Measurements from ENCODE around the gene DYNC1I1.

Gene DYNC1I1

GRCh38 chr7:95865716-95866371, 93.5 kb downstream of the DYNC1I1 start:
- peak; percentile 20 for DNase-seq (ENCODE audit: low spot score)
- WGBS, 2 donors (ENCODE audit: extremely low coverage in 2 of 2, insufficient read length in 2 of 2, insufficient replicate concordance in 1 of 2): no CpG with 5 or more reads among the region's 9 CpGs
- H4K8ac ChIP-seq (ENCODE audit: low read depth, low read length): no peak overlapping the region

GRCh38 chr7:95867309-95867708, 95.0 kb downstream of the DYNC1I1 start:
- no peak overlapping the region for H4K91ac ChIP-seq (ENCODE audit: low read depth, low read length, poor library complexity)
- no peaks in the 10 kb centered on the region for H3K79me1 ChIP-seq (ENCODE audit: low read depth, low read length)
- no peak overlapping the region for H2BK15ac ChIP-seq (ENCODE audit: low read length)
- H3K14ac ChIP-seq (ENCODE audit: low read length): no peak overlapping the region
- H3K4me1 ChIP-seq (ENCODE audit: control insufficient read depth in 2 of 2, insufficient read depth in 1 of 2, low read depth in 1 of 2, low read length in 2 of 2): peaks cover 0 to 3% of the 10 kb centered on the region in 2 donors
- no peak overlapping the region for H2BK120ac ChIP-seq (ENCODE audit: low read depth, low read length)
- no peak overlapping the region for H2AK5ac ChIP-seq (ENCODE audit: low read depth, low read length)
- H2BK5ac ChIP-seq (ENCODE audit: low read length): no peak overlapping the region
- no CpG with 5 or more reads among the region's 3 CpGs for WGBS, 2 donors (ENCODE audit: extremely low coverage in 2 of 2, insufficient read length in 2 of 2, insufficient replicate concordance in 1 of 2)
- H2BK12ac ChIP-seq (ENCODE audit: low read length): no peak overlapping the region
- H3K27me3 ChIP-seq (ENCODE audit: control insufficient read depth in 3 of 3, insufficient read depth in 3 of 3, low read depth in 1 of 3, low read length in 3 of 3): no peaks in the 10 kb centered on the region
- H3K23ac ChIP-seq (ENCODE audit: low read depth, low read length, poor library complexity): no peak overlapping the region
- no peak overlapping the region for H2AFZ ChIP-seq (ENCODE audit: low read length)
- no peak overlapping the region for H4K8ac ChIP-seq (ENCODE audit: low read depth, low read length)
- no peak overlapping the region for H3K18ac ChIP-seq (ENCODE audit: low read length)
- no peak overlapping the region for H3K27ac ChIP-seq (replicated peaks; ENCODE audit: low read length)
- H3K9me3 ChIP-seq (replicated peaks in 1 of 2; ENCODE audit: control insufficient read depth in 2 of 2, insufficient read depth in 1 of 2, low read depth in 1 of 2, low read length in 2 of 2): no peaks in the 10 kb centered on the region
- DNase-seq (ENCODE audit: low spot score): no peak
- no peak overlapping the region for H3K9ac ChIP-seq (ENCODE audit: low read depth, low read length, poor library complexity)
- H3K4me3 ChIP-seq (ENCODE audit: low read length in 2 of 2): no peak overlapping the region
- no peaks in the 10 kb centered on the region for H3K36me3 ChIP-seq (replicated peaks in 1 of 2; ENCODE audit: control insufficient read depth in 2 of 2, insufficient read depth in 2 of 2, low read length in 2 of 2)
- no peak overlapping the region for H3K4me2 ChIP-seq (ENCODE audit: insufficient read depth, low read length, poor library complexity, severe bottlenecking)
- no peak overlapping the region for H3K4ac ChIP-seq (ENCODE audit: low read length)

More at GRCh38 chr7:95865716-95866371, 93.5 kb downstream of the DYNC1I1 start:
- no peak overlapping the region for H2BK12ac ChIP-seq (ENCODE audit: low read length)
- H2AFZ ChIP-seq (ENCODE audit: low read length): no peak overlapping the region
- H3K79me1 ChIP-seq (ENCODE audit: low read depth, low read length): no peaks in the 10 kb centered on the region
- no peak overlapping the region for H3K4me2 ChIP-seq (ENCODE audit: insufficient read depth, low read length, poor library complexity, severe bottlenecking)
- H2BK120ac ChIP-seq (ENCODE audit: low read depth, low read length): no peak overlapping the region
- no peak overlapping the region for H3K23ac ChIP-seq (ENCODE audit: low read depth, low read length, poor library complexity)
- no peak overlapping the region for H2BK5ac ChIP-seq (ENCODE audit: low read length)
- H3K27ac ChIP-seq (replicated peaks; ENCODE audit: low read length): no peak overlapping the region
- H3K18ac ChIP-seq (ENCODE audit: low read length): no peak overlapping the region
- no peak overlapping the region for H2AK5ac ChIP-seq (ENCODE audit: low read depth, low read length)
- H3K36me3 ChIP-seq (replicated peaks in 1 of 2; ENCODE audit: control insufficient read depth in 2 of 2, insufficient read depth in 2 of 2, low read length in 2 of 2): no peaks in the 10 kb centered on the region
- no peak overlapping the region for H3K4ac ChIP-seq (ENCODE audit: low read length)
- H3K9ac ChIP-seq (ENCODE audit: low read depth, low read length, poor library complexity): no peak overlapping the region
- no peak overlapping the region for H4K91ac ChIP-seq (ENCODE audit: low read depth, low read length, poor library complexity)
- no peak overlapping the region for H2BK15ac ChIP-seq (ENCODE audit: low read length)
- H3K9me3 ChIP-seq (replicated peaks in 1 of 2; ENCODE audit: control insufficient read depth in 2 of 2, insufficient read depth in 1 of 2, low read depth in 1 of 2, low read length in 2 of 2): no peaks in the 10 kb centered on the region
- no peak overlapping the region for H3K14ac ChIP-seq (ENCODE audit: low read length)
- peak overlapping the region in 1 of 2 donors; percentile 48 for H3K4me3 ChIP-seq (ENCODE audit: low read length in 2 of 2)
- peaks cover 0 to 3% of the 10 kb centered on the region in 2 donors for H3K4me1 ChIP-seq (ENCODE audit: control insufficient read depth in 2 of 2, insufficient read depth in 1 of 2, low read depth in 1 of 2, low read length in 2 of 2)
- no peaks in the 10 kb centered on the region for H3K27me3 ChIP-seq (ENCODE audit: control insufficient read depth in 3 of 3, insufficient read depth in 3 of 3, low read depth in 1 of 3, low read length in 3 of 3)

- Histone ChIP-seq H3K18ac (ENCODE audit: low read length) (no peak overlapping the region), H3K4me3 (ENCODE audit: low read length in 2 of 2) (no peak overlapping the region), H2BK15ac (ENCODE audit: low read length) (no peak overlapping the region), H3K23ac (ENCODE audit: low read depth, low read length, poor library complexity) (no peak overlapping the region), H2BK12ac (ENCODE audit: low read length) (no peak overlapping the region), H3K14ac (ENCODE audit: low read length) (no peak overlapping the region), H3K27ac (replicated peaks; ENCODE audit: low read length) (no peak overlapping the region), H2AK5ac (ENCODE audit: low read depth, low read length) (no peak overlapping the region), H4K91ac (ENCODE audit: low read depth, low read length, poor library complexity) (no peak overlapping the region), H3K9ac (ENCODE audit: low read depth, low read length, poor library complexity) (no peak overlapping the region), H3K36me3 (replicated peaks in 1 of 2; ENCODE audit: control insufficient read depth in 2 of 2, insufficient read depth in 2 of 2, low read length in 2 of 2) (no peaks in the 10 kb centered on the region), H3K27me3 (ENCODE audit: control insufficient read depth in 3 of 3, insufficient read depth in 3 of 3, low read depth in 1 of 3, low read length in 3 of 3) (peaks cover 0 to 3% (median 0%) of the 10 kb centered on the region in 3 experiments), H3K4me1 (ENCODE audit: control insufficient read depth in 2 of 2, insufficient read depth in 1 of 2, low read depth in 1 of 2, low read length in 2 of 2) (no peaks in the 10 kb centered on the region), H3K4me2 (ENCODE audit: insufficient read depth, low read length, poor library complexity, severe bottlenecking) (no peak overlapping the region), H2AFZ (ENCODE audit: low read length) (no peak overlapping the region), H2BK120ac (ENCODE audit: low read depth, low read length) (no peak overlapping the region), H4K8ac (ENCODE audit: low read depth, low read length) (no peak overlapping the region), H2BK5ac (ENCODE audit: low read length) (no peak overlapping the region), H3K4ac (ENCODE audit: low read length) (no peak overlapping the region), H3K79me1 (ENCODE audit: low read depth, low read length) (no peaks in the 10 kb centered on the region), H3K9me3 (replicated peaks in 1 of 2; ENCODE audit: control insufficient read depth in 2 of 2, insufficient read depth in 1 of 2, low read depth in 1 of 2, low read length in 2 of 2) (no peaks in the 10 kb centered on the region)
- no CpG with 5 or more reads among the region's 6 CpGs for WGBS, 2 donors (ENCODE audit: extremely low coverage in 2 of 2, insufficient read length in 2 of 2, insufficient replicate concordance in 1 of 2)
- DNase-seq (ENCODE audit: low spot score): peak; percentile 49
These were observed 98.9 kb downstream of the DYNC1I1 start for GRCh38 chr7:95871075-95871848.

GRCh38 chr7:95871896-95872295, 99.5 kb downstream of the DYNC1I1 start:
- Histone ChIP-seq H3K27ac (replicated peaks; ENCODE audit: low read length) (no peak overlapping the region), H3K14ac (ENCODE audit: low read length) (no peak overlapping the region), H3K27me3 (ENCODE audit: control insufficient read depth in 3 of 3, insufficient read depth in 3 of 3, low read depth in 1 of 3, low read length in 3 of 3) (peaks cover 0 to 3% (median 0%) of the 10 kb centered on the region in 3 experiments), H2AK5ac (ENCODE audit: low read depth, low read length) (no peak overlapping the region), H2BK120ac (ENCODE audit: low read depth, low read length) (no peak overlapping the region), H3K9ac (ENCODE audit: low read depth, low read length, poor library complexity) (no peak overlapping the region), H3K79me1 (ENCODE audit: low read depth, low read length) (no peaks in the 10 kb centered on the region), H3K4me3 (ENCODE audit: low read length in 2 of 2) (no peak overlapping the region), H4K8ac (ENCODE audit: low read depth, low read length) (no peak overlapping the region), H2BK12ac (ENCODE audit: low read length) (no peak overlapping the region), H3K4me1 (ENCODE audit: control insufficient read depth in 2 of 2, insufficient read depth in 1 of 2, low read depth in 1 of 2, low read length in 2 of 2) (no peaks in the 10 kb centered on the region), H4K91ac (ENCODE audit: low read depth, low read length, poor library complexity) (no peak overlapping the region), H3K4ac (ENCODE audit: low read length) (no peak overlapping the region), H3K18ac (ENCODE audit: low read length) (peak overlapping the region; percentile 2), H2BK15ac (ENCODE audit: low read length) (no peak overlapping the region), H3K4me2 (ENCODE audit: insufficient read depth, low read length, poor library complexity, severe bottlenecking) (no peak overlapping the region), H3K9me3 (replicated peaks in 1 of 2; ENCODE audit: control insufficient read depth in 2 of 2, insufficient read depth in 1 of 2, low read depth in 1 of 2, low read length in 2 of 2) (no peaks in the 10 kb centered on the region), H2BK5ac (ENCODE audit: low read length) (no peak overlapping the region), H3K23ac (ENCODE audit: low read depth, low read length, poor library complexity) (no peak overlapping the region), H3K36me3 (replicated peaks in 1 of 2; ENCODE audit: control insufficient read depth in 2 of 2, insufficient read depth in 2 of 2, low read length in 2 of 2) (no peaks in the 10 kb centered on the region), H2AFZ (ENCODE audit: low read length) (no peak overlapping the region)
- WGBS, 2 donors (ENCODE audit: extremely low coverage in 2 of 2, insufficient read length in 2 of 2, insufficient replicate concordance in 1 of 2): no CpG with 5 or more reads among the region's 9 CpGs
- no peak for DNase-seq (ENCODE audit: low spot score)
